ENCODE measurements around the gene SCAF4.
"Not testable (repeated sequence)": the region's sequence is repeated elsewhere in the genome, so short reads cannot be mapped to it uniquely, and the experiment has no call there.

SCAF4 gene

GRCh38 chr21:31737586-31738397, 5.9 kb upstream of the SCAF4 start:
- DNase-seq: not testable (repeated sequence)

GRCh38 chr21:31735511-31735992, 3.6 kb upstream of the SCAF4 start:
- no peak for DNase-seq

- no peak for DNase-seq
Measured at GRCh38 chr21:31733551-31734149, 1.7 kb upstream of the SCAF4 start.

- no peak for DNase-seq
Measured at GRCh38 chr21:31732597-31733550, 956 bp upstream of the SCAF4 start.

DNA sequence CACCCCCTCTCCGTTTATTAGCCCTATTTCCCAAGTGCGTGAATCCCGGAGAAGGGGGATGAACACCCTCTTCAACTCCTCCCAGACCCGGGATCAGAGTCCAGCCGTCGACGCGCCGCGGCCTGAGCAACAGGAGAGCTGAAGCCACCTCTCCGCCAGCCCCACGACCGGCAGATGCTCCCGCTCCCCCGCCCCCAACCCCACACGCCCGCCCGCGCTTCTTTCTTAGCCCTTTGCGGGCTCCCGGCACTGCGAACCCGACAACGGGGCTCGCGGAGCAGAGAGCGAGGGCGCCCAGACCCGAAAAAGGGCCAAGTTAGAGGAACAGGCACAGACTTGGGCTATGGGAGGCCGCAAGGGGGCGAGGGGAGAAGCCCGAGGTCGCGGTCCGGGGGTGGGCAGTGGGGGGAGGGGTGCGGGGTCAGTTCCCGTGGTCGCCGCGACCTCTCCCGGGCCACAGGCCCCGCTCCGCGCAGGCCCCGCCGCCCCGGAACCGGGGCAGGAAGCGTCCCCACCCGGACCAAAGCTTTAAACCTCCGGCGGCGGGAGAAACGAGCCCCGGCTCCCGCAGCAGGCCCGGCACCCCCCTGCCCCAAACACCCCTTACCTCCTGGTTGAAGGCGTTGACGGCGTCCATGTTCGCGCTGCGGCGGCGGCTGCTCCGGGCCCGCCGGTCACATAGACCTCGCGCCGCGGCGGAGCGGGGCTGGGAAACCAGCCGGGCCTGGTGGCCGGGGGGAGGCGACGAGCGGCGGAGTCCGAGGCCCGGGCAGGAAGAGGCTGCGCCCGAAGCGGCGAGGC, 662 bp downstream of the SCAF4 start:
- no peak for DNase-seq

- DNase-seq: no peak
Measured at GRCh38 chr21:31730712-31731055, 1.2 kb downstream of the SCAF4 start.

DNA sequence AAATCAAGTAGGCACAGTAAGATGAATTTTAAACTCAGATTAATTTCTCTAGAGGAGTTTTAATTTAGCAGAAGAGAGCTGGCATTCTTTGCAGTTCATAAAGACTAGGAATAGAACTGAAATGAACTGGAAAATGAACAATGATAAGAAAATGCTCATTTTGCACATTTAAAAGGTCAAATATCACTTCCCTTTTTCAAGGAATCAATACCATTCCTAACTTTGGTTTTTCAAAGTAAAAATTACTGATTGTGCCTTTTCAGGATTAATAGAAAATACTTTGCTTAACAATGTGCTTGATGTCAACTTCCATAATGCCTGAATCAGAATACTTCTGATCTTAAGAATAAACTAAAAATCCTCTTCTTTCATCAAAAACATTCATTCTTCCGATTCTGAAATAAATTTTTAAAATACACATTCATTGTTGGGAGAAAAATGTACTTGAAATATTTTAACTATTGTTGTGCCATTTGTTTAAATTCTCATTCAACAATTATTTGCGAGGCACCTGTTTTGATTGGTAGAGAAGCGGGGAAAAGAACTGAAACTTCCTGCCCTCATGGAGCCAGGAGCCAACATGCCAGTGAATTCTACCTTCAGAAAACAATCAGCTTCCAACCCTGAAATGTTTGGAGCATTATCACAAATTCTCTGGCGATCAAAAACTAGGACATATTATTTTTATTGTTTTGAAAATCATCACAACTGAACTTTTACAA, 2.1 kb downstream of the SCAF4 start:
- no peak for DNase-seq

DNA sequence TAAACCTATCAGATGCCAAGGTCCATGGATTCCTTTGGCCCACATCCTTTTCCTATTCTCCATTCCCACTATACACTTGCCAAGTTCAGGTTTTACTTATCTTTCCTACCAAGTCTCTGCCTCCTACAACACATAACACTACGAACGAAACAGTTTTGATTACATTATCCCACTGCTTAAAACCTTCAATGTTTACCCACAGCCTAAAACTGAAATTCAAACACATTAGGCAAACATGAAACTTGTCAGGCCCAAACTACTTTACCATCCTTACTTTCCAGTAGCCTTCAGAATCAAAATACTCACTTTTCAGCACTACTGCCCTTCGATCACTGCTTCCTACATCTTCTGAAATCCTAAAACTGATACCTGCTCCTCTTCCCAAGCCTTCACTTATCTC, 3.0 kb downstream of the SCAF4 start:
- DNase-seq: no peak

- DNase-seq: no peak
Measured at GRCh38 chr21:31728191-31728590, 3.7 kb downstream of the SCAF4 start.

GRCh38 chr21:31727181-31727580, 4.7 kb downstream of the SCAF4 start:
- DNase-seq: no peak

DNA sequence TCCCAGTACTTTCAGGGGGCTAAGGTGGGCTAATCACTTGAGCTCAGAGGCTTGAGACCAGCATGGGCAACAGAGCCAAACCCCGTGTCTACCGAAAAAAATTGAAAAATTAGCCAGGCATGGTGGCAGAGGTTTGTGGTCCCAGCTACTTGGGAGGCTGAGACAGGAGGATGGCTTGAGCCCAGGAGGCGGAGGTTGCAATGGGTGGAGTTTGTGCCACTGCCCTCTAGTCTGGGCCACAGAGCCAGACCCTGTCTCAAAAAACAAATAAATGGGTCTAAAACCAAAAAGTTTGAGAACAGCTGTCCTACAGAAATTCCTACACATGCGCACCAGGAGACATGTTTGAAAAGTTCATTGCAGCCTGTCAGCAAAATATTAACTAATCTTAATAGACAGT, 5.5 kb downstream of the SCAF4 start:
- no peak for DNase-seq

- no peak for DNase-seq
Measured at GRCh38 chr21:31725202-31725839, 6.6 kb downstream of the SCAF4 start.

- DNase-seq: no peak
Measured at GRCh38 chr21:31724552-31724951, 7.4 kb downstream of the SCAF4 start.

DNA sequence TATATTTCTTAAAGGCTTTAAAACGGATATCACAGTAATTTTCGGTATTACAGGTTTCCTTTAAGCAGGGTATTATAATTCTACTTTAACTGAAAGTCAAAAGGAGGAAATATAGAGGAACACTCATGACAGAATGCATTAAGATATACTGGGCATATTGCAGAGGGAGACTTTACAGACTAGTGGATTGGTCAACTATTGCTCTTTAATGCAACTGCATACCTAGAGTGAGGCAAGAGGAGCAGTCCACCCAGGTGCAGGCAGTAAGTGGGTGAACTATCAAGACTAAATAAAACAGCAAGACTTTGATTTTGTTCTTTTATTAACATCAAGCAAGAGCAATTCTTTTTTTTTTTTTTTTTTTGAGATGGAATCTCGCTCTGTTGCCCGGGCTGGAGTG, 10.5 kb downstream of the SCAF4 start:
- no peak for DNase-seq

GRCh38 chr21:31720739-31721138, 11.2 kb downstream of the SCAF4 start:
- no peak for DNase-seq

DNA sequence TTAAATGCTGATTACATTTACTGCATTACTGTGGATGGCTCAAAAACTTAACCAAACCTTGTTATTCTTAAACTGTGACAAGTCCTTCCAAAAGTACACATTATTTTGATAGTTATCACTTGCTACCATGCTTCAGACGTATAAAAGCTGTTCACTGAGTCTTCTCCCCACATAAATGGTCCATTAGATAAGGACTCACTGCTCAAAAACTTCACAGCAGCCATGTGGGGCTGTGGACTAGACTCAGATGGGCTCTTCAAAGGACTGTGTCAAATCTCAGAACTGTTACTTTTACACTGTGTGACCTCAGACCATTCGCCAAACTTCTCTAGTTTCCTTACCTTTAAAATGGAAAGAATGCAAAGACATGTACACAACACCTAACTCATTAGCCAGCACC, 11.6 kb downstream of the SCAF4 start:
- no peak for DNase-seq

DNA sequence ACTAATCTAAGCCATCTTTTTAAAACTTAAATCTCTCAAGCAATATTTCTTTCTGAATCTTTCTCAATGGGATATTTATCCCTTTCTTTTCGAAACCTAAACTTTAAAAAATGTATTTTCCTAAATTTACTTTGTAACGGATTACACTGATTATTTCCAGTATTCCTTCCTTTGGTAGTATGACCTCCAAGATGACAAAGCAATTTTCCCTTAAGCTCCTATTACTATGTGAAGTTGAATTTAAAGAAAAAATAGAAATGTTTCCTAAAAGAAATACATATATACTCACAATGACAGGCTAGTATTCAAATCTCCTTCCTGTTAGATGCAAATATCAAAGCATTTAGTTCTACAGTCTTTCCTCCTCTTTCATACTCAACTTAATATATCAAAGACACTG, 15.8 kb downstream of the SCAF4 start:
- DNase-seq: no peak

GRCh38 chr21:31714741-31715365, 17.1 kb downstream of the SCAF4 start:
- DNase-seq: no peak

GRCh38 chr21:31713973-31714740, 17.8 kb downstream of the SCAF4 start:
- no peak for DNase-seq

- DNase-seq: no peak
Measured at GRCh38 chr21:31713115-31713514, 18.8 kb downstream of the SCAF4 start.
